ENCODE results near the gene TULP1.

The TULP1 gene

DNA sequence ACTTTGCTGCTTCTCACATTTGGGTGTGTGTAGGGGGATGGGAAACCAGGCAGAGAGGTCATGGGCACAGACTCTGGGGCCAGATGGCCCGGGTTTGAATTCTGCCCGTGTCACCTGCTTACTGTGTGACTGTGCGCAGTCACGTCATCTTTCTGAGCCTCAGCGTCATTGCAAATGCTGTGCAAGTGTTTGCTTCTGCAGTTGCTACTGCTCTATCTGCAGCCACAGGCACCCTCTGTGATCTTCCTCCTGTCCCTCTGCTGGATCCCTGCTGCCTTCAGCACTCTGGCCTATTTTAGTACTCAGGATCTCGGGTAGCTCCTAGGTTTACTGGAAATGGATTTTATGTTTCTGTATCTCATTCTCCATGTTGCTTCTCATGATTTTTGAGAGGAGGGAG lies 40.6 kb upstream of the TULP1 start:
- Mint-ChIP-seq H3K36me3 (ENCODE audit: low read depth) (peaks cover 36% of the 10 kb centered on the region), H3K4me3 (no peak overlapping the region), H3K4me1 (no peaks in the 10 kb centered on the region), H3K27ac (no peak overlapping the region), H3K9me3 (peaks cover 32% of the 10 kb centered on the region), H3K27me3 (ENCODE audit: low read depth, poor library complexity) (peaks cover 4% of the 10 kb centered on the region)
- DNase-seq, result no peak
- TF ChIP-seq CTCF (IDR thresholded peaks at IDR 0.05), result no peak

GRCh38 chr6:35552285-35552917 lies 39.7 kb upstream of the TULP1 start:
- TF ChIP-seq CTCF (IDR thresholded peaks at IDR 0.05), result peak; percentile 62
- Mint-ChIP-seq H3K27me3 (ENCODE audit: low read depth, poor library complexity) (peaks cover 4% of the 10 kb centered on the region), H3K4me1 (peaks cover 7% of the 10 kb centered on the region), H3K9me3 (peaks cover 32% of the 10 kb centered on the region), H3K36me3 (ENCODE audit: low read depth) (peaks cover 36% of the 10 kb centered on the region), H3K27ac (no peak overlapping the region), H3K4me3 (no peak overlapping the region)
- DNase-seq, result peak; percentile 34

GRCh38 chr6:35550437-35550836 lies 37.7 kb upstream of the TULP1 start:
- no peak for DNase-seq
- Mint-ChIP-seq H3K27me3 (ENCODE audit: low read depth, poor library complexity) (peaks cover 9% of the 10 kb centered on the region), H3K4me3 (no peak overlapping the region), H3K36me3 (ENCODE audit: low read depth) (peaks cover 35% of the 10 kb centered on the region), H3K27ac (no peak overlapping the region), H3K4me1 (peaks cover 13% of the 10 kb centered on the region), H3K9me3 (peaks cover 32% of the 10 kb centered on the region)
- no peak for TF ChIP-seq CTCF (IDR thresholded peaks at IDR 0.05)

GRCh38 chr6:35547676-35548075 lies 35.0 kb upstream of the TULP1 start:
- no peak for TF ChIP-seq CTCF (IDR thresholded peaks at IDR 0.05)
- peaks cover 35% of the 10 kb centered on the region for H3K4me1 Mint-ChIP-seq
- peaks cover 47% of the 10 kb centered on the region for H3K36me3 Mint-ChIP-seq (ENCODE audit: low read depth)
- no peak overlapping the region for H3K4me3 Mint-ChIP-seq
- no peak overlapping the region for H3K27ac Mint-ChIP-seq
- H3K27me3 Mint-ChIP-seq (ENCODE audit: low read depth, poor library complexity), result peaks cover 14% of the 10 kb centered on the region
- peaks cover 45% of the 10 kb centered on the region for H3K9me3 Mint-ChIP-seq
- no peak for DNase-seq

DNA sequence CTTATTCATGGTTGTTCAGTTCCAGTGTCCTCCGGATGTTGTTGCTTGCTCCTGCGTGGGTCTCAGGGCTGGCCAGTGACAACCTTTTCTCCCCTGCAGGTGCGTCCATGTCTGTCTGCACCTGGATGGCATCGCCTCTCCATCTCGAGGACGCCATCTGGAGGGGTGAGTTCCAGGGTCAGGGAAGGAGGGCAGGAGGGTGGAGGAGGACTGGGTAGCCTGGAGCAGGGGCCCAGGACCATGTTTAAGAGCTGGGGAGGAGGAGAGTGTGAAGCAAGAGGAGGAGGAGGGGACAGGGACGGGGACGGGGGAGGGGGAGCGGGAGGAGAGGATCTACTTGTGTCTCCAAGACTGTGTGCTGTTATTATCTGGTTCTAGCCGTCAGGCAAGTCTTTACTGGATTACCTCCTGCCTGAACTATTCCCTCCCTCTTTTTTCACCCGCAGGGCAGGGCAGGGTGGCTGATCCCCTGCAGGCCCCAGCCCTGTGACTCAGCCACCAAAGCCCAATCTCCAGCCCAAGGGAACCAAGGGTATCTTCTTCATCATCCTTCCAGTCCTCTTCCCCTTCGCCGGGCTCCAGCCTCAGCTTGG lies 32.2 kb upstream of the TULP1 start:
- Mint-ChIP-seq H3K27me3 (ENCODE audit: low read depth, poor library complexity) (peaks cover 10% of the 10 kb centered on the region), H3K4me1 (peaks cover 35% of the 10 kb centered on the region), H3K36me3 (ENCODE audit: low read depth) (peaks cover 25% of the 10 kb centered on the region), H3K27ac (no peak overlapping the region), H3K9me3 (peaks cover 43% of the 10 kb centered on the region), H3K4me3 (no peak overlapping the region)
- no peak for TF ChIP-seq CTCF (IDR thresholded peaks at IDR 0.05)
- no peak for DNase-seq
